ENCODE results near the gene XPO1.
"Not testable (repeated sequence)": the region's sequence is repeated elsewhere in the genome, so short reads cannot be mapped to it uniquely, and the experiment has no call there.

GRCh38 chr2:61446971-61447370 is 91.2 kb downstream of the XPO1 start:
- TF ChIP-seq EP300, CTCF, POLR2A, POLR2AphosphoS5 (IDR thresholded peaks at IDR 0.05): not testable (repeated sequence)

Data from upper lobe of left lung (tissue), 4 donors.